Breast epithelium (tissue), 3 donors: Measurements from ENCODE around the gene WWOX.

Source experiments
- POLR2A ChIP-seq: fragments of 450-650 bp; IDR thresholded peaks from one replicate; pipeline ENCODE4 v1.6.1; 2016; ENCODE audit warnings: antibody characterized with exemption, mild to moderate bottlenecking, moderate library complexity
- POLR2AphosphoS5 ChIP-seq, 3 donors: sonication (generic); formaldehyde crosslinking; IDR thresholded peaks; one replicate each; pipeline ENCODE4 v1.6.1; 2017; ENCODE audit warnings: antibody characterized with exemption in 3 of 3
- TF ChIP-seq, protein P1 (sequence below), 3 donors: fragments of 450-650 bp; IDR thresholded peaks; one replicate each; pipeline ENCODE4 v1.5.1; 2016 to 2017; ENCODE audit warnings: antibody characterized with exemption in 3 of 3, mild to moderate bottlenecking in 3 of 3, moderate library complexity in 3 of 3

DNA sequence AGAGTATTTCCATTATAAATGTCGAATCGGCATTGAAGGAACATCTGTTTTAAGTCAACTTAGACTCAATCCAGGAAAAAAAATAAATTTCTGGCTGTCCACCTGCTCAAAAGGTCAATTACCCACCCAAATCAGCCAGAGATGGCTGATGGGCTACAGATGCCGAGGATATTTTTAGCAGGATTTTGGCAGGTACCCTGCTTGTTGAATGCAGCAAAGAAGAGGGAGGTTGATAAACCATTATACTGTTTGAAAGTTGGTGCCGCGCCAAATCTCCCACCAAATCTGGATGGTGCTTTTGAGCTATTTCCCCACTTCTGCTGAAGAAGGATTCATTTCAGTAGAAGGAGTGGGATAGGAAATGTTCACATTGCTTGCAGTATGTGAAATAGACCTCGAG, 963.4 kb downstream of the WWOX start:
- TF ChIP-seq, protein P1, sequence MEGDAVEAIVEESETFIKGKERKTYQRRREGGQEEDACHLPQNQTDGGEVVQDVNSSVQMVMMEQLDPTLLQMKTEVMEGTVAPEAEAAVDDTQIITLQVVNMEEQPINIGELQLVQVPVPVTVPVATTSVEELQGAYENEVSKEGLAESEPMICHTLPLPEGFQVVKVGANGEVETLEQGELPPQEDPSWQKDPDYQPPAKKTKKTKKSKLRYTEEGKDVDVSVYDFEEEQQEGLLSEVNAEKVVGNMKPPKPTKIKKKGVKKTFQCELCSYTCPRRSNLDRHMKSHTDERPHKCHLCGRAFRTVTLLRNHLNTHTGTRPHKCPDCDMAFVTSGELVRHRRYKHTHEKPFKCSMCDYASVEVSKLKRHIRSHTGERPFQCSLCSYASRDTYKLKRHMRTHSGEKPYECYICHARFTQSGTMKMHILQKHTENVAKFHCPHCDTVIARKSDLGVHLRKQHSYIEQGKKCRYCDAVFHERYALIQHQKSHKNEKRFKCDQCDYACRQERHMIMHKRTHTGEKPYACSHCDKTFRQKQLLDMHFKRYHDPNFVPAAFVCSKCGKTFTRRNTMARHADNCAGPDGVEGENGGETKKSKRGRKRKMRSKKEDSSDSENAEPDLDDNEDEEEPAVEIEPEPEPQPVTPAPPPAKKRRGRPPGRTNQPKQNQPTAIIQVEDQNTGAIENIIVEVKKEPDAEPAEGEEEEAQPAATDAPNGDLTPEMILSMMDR (IDR thresholded peaks at IDR 0.05) = no peak
- no peak for TF ChIP-seq POLR2AphosphoS5 (IDR thresholded peaks at IDR 0.05)
- no peak for TF ChIP-seq POLR2A
